Glomerular endothelial cell (primary cell): ENCODE results near the gene PRPF18. TPM values are rescaled to one million over a fixed set of nuclear protein-coding genes. Genes with fewer than 3 reads are reported as not detected.

Experiments used
- DNase-seq: peaks from one replicate; pipeline ENCODE4 v3.0.0-alpha.2; 2011; ENCODE audit warnings: low read depth, low spot score; ENCODE audit errors: extremely low read depth
- total RNA-seq: library from RNA; depleted of rRNA; stranded (reverse); fragments of >200 nt; gene quantifications from 2 replicates; pipeline ENCODE4 v1.2.3, GENCODE V29; 2015

Gene PRPF18
- total RNA-seq, 1 donor from 2014 or later, result 18.4 TPM

DNA sequence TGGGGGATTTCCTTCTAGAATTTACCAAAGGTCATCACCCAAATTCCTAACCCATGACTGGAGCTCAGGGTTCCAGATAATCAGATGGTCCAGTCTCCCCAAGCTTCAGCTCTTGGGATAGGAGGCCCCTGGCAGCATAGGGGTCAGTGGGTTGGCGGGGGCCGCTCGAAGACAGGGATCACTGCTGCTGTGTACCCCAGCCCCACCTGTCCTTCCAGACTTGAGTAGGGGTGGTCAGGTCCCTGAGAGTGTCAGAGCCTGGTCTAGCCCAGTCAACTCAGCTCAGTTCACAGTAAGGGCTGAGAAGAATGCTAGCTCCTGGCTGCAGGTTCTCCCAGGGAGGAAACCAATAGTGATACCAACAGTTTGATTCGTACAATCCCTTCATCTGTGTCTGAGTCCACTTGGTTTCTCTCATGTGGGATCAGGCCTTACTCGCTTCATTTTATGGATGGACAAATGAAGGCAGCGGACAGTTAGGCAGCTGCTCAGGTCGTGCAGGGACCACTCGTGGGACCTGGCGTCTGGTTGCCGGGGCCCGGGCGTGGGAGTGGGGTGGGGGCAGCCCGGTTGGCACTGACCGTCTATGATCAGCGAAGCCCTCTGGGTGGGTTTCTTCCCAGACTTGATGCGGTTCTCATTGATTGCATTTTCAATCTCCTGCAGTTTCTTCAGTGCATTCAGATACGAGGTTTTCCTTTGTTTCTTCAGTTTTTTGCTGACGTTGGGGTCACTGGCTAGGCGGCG, 78.9 kb downstream of the PRPF18 start:
- no peak for DNase-seq

DNA sequence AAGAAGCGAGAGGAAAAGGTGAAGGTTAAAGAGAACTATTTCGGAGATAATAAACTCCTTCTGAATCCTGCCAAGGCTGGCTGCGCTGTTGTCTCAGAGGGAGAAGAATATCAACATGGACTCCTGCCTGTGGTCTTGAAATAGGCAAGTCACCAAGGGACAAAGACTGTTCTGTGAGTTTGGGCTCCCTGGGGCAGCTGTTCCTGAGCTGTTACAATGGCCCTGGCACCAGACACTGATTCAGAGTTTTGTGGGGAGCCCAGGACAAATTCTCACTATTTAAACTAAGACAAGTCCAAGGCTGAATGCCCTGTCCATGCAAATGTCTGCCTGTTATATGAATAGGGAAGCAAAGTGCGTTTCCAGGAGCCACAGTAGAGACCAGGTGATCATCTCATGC, 81.4 kb downstream of the PRPF18 start:
- no peak for DNase-seq

GRCh38 chr10:13669182-13669855, 82.6 kb downstream of the PRPF18 start:
- no peak for DNase-seq

DNA sequence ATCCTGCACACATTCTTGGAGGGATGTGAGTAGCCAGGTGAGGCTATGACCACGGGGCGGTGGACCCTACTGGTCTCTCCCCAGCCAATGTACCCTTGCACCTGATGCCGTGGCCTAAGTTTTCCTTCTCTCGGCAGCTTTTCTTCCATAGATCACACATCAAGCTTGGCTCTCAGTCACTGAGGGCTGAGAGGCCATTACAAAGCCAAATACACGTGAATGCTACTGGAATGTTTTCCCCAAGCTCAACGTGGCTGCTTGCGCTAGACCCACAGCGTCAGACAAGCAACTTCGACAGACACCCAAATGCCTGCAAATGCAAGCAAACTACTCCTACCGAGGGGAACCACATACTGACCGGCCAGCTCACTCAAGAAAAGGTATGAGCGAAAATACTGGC, 83.1 kb downstream of the PRPF18 start:
- no peak for DNase-seq

- no peak for DNase-seq
These were observed 83.5 kb downstream of the PRPF18 start for GRCh38 chr10:13670311-13670710.

GRCh38 chr10:13671904-13672303, 85.1 kb downstream of the PRPF18 start:
- no peak for DNase-seq

GRCh38 chr10:13672548-13672947, 85.8 kb downstream of the PRPF18 start:
- no peak for DNase-seq

- no peak for DNase-seq
These were observed 86.4 kb downstream of the PRPF18 start for GRCh38 chr10:13673156-13673555.

GRCh38 chr10:13674645-13675588, 88.2 kb downstream of the PRPF18 start:
- no peak for DNase-seq

DNA sequence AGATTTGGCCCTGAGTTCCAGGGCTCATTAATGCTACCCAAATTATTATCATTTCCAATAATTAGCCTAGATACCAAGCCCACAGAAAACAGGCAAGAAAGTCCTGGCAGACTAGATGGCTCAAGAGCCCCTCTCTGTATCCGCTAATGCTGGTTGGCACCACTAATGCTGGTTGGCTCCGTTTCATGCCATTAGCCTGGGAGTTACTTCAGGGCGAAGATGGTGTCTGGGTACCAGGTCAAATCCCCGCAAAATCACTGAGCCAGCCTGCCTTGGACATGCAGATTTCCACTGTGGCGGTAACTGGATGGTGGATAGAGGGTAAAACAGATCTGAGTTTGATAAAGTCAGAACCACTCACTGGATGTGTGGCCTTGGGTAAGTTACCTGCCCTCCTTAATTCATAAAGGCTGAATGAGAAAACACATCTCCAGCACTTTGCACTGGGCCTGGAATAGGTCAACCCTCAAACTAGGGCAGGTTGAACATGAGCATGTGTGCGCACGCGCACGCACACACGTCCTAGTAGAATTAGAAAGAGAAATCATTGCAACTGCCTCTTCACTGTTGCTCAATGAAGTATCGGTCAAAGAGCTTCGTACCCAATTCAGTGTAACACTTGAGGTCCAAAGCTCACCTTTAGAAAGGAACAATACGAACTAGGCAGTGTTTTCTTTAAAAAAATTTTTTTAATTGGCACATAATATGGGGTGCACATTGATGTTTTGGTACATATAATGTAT, 91.5 kb downstream of the PRPF18 start:
- no peak for DNase-seq

Other genes with a start within 250 kb of the PRPF18 start
- 43.7 and 45.8 TPM in 2 replicates for gene SEPHS1, start 238.7 kb upstream of the PRPF18 start, total RNA-seq
- gene BEND7, start 58.0 kb upstream of the PRPF18 start, total RNA-seq, result 13.8 and 18.3 TPM in 2 replicates